Progenitor cell of endocrine pancreas (in vitro differentiated cells): ENCODE measurements around the gene DLX3. TPM values are rescaled to one million over a fixed set of nuclear protein-coding genes. Genes with fewer than 3 reads are reported as not detected.

Source experiments
- DNase-seq: peaks from one replicate; pipeline ENCODE4 v3.0.0; 2021; ENCODE audit warnings: low spot score; ENCODE audit not compliant: unreplicated experiment
- H3K27ac Mint-ChIP-seq: 2 replicates; pipeline ENCODE4 v1.8.0; 2021; ENCODE audit warnings: mild to moderate bottlenecking, moderate library complexity, mixed read lengths
- H3K27me3 Mint-ChIP-seq: 2 replicates; pipeline ENCODE4 v1.8.0; 2021; ENCODE audit warnings: mixed read lengths
- H3K36me3 Mint-ChIP-seq: 2 replicates; pipeline ENCODE4 v1.8.0; 2022; ENCODE audit warnings: mixed read lengths; ENCODE audit not compliant: insufficient read depth
- H3K4me1 Mint-ChIP-seq: 2 replicates; pipeline ENCODE4 v1.8.0; 2021; ENCODE audit warnings: low read depth, mixed read lengths
- H3K4me3 Mint-ChIP-seq: 2 replicates; pipeline ENCODE4 v1.8.0; 2021; ENCODE audit warnings: low read depth, mild to moderate bottlenecking, moderate library complexity, mixed read lengths
- H3K9me3 Mint-ChIP-seq: 2 replicates; pipeline ENCODE4 v1.8.0; 2021; ENCODE audit warnings: low read depth, mixed read lengths
- total RNA-seq: library from RNA; stranded (reverse); gene quantifications from 2 replicates; pipeline ENCODE4 v1.2.1, GENCODE V29; 2021
- TF ChIP-seq, protein P1 (sequence below): fragments of 200-600 bp; sonication (generic); IDR thresholded peaks from one replicate; pipeline ENCODE4 v1.5.0; 2021; ENCODE audit warnings: antibody characterized with exemption, mild to moderate bottlenecking; ENCODE audit not compliant: unreplicated experiment

DLX3 gene
- total RNA-seq, 1 donor from 2014 or later = 1.8 TPM

DNA sequence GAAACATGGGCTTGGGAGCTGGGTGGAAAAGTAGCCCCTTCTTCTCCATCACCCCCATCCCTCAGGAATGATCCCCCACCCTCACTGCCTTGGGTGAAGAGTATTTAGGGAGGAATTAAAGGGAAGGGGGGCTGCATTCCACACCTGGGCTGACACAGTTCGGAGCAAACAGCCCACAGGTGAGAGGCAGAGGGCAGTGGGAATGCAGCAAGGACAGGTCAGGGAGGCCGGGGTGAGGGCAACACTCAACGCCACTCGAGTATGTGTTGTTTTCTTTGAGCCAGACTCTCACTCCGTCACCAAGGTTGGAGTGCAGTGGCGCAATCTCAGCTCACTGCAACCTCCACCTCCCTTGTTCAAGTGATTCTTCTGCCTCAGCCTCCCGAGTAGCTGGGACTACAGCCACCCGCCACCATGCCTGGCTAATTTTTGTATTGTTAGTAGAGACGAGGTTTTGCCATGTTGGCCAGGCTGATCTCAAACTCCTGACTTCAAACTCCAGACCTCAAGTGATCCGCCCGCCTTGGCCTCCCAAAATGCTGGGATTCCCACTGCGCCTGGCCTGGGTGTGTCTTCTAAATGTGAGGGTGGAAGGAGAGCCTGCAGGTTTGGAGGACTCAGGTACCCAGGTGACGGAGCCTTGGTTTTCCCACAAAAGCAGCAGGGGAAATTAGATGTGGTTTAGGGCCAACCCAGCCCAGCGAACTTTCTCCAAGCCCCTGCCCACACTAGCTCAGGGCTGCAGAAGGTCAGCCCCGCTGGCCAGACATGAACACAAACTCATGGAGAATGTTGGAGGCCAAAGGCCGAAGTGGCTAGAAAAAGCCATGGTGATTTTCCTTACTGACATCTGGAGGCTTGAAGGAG lies 39.7 kb upstream of the DLX3 start:
- Mint-ChIP-seq H3K36me3 (no peaks in the 10 kb centered on the region), H3K4me1 (peaks cover 18% of the 10 kb centered on the region), H3K9me3 (no peaks in the 10 kb centered on the region), H3K27me3 (peaks cover 19% of the 10 kb centered on the region), H3K27ac (peak overlapping the region; percentile 29), H3K4me3 (no peak overlapping the region)
- TF ChIP-seq, protein P1, sequence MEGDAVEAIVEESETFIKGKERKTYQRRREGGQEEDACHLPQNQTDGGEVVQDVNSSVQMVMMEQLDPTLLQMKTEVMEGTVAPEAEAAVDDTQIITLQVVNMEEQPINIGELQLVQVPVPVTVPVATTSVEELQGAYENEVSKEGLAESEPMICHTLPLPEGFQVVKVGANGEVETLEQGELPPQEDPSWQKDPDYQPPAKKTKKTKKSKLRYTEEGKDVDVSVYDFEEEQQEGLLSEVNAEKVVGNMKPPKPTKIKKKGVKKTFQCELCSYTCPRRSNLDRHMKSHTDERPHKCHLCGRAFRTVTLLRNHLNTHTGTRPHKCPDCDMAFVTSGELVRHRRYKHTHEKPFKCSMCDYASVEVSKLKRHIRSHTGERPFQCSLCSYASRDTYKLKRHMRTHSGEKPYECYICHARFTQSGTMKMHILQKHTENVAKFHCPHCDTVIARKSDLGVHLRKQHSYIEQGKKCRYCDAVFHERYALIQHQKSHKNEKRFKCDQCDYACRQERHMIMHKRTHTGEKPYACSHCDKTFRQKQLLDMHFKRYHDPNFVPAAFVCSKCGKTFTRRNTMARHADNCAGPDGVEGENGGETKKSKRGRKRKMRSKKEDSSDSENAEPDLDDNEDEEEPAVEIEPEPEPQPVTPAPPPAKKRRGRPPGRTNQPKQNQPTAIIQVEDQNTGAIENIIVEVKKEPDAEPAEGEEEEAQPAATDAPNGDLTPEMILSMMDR = no peak
- DNase-seq = no peak

GRCh38 chr17:50033316-50033715 lies 38.3 kb upstream of the DLX3 start:
- Mint-ChIP-seq H3K4me3 (no peak overlapping the region), H3K9me3 (no peaks in the 10 kb centered on the region), H3K27me3 (peaks cover 25% of the 10 kb centered on the region), H3K36me3 (no peaks in the 10 kb centered on the region), H3K27ac (no peak overlapping the region), H3K4me1 (peaks cover 18% of the 10 kb centered on the region)
- TF ChIP-seq, protein P1 = no peak
- no peak for DNase-seq

DNA sequence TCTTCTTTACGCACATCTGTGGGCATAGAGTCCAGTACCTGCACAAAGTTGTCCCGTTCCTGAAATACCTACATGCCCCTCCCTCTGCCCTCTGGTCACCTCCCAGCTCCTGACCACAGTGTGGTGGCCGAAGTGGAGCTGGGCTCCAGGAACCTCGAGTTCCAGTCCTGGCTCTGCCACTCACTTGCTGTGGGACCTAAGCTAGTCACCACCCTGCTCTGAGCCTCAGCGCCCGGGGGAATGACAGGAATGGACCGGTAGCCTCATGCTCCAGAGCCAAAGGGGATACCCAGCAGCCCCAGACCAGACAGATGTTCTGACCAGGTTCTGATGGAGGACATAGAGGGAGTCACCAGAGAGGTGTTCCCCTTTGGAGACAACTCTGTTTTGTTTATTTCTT lies 34.2 kb upstream of the DLX3 start:
- no peaks in the 10 kb centered on the region for H3K9me3 Mint-ChIP-seq
- H3K36me3 Mint-ChIP-seq = no peaks in the 10 kb centered on the region
- no peak overlapping the region for H3K4me3 Mint-ChIP-seq
- H3K27ac Mint-ChIP-seq = no peak overlapping the region
- H3K4me1 Mint-ChIP-seq = peaks cover 2% of the 10 kb centered on the region
- DNase-seq = no peak
- peaks cover 27% of the 10 kb centered on the region for H3K27me3 Mint-ChIP-seq
- TF ChIP-seq, protein P1 = no peak

- Mint-ChIP-seq H3K9me3 (no peaks in the 10 kb centered on the region), H3K4me3 (no peak overlapping the region), H3K27me3 (peaks cover 25% of the 10 kb centered on the region), H3K27ac (no peak overlapping the region), H3K4me1 (no peaks in the 10 kb centered on the region), H3K36me3 (no peaks in the 10 kb centered on the region)
- no peak for DNase-seq
- TF ChIP-seq, protein P1 = no peak
Measured at GRCh38 chr17:50028736-50029120, 33.7 kb upstream of the DLX3 start.

DNA sequence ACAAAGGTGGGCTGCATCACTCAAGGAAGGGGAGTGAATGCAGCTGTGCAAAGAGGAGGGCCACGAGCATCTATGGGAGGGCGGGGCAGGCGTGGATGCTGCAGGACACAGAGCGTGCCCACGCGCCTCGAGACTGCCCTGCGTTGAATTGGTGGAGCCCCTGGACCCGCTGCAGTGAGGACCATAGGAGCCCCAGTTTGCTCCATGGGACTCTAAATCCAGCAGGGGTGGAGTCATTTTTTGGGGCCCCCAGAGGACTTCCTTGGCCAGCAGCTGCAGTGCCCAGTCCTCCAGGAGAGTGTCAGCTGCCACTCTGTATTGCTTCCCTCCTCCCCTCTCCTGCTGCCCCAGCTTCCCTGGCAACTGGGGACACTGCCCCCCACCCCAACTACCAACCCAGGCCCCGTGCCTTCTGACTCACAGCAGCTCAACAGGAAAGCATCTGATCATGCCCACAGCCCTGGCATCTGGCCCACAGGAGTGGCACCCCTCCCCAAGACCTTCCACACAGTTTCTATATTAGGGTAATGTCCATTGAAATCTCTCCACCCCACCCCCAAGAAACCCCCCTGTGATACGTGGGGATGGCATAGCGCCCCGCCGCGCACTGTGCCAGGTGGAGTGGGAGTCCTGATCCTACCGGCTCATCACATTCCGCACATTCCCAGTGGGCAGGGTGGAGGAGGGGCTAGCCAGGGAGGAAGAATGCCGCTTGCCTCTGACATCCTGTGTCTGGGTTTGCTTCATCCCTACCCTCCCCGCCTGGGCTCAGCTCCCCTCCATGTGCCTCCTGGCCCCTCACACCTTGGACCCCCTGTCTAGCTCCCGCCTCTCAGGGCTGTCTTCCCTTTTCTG lies 33.1 kb upstream of the DLX3 start:
- Mint-ChIP-seq H3K27ac (no peak overlapping the region), H3K4me3 (no peak overlapping the region), H3K9me3 (no peaks in the 10 kb centered on the region), H3K4me1 (no peaks in the 10 kb centered on the region), H3K36me3 (no peaks in the 10 kb centered on the region), H3K27me3 (peaks cover 21% of the 10 kb centered on the region)
- no peak for DNase-seq
- TF ChIP-seq, protein P1 = no peak
